Naive thymus-derived CD8-positive, alpha-beta T cell (primary cell): ENCODE data around the gene TOMM20L. TPM values are rescaled to one million over a fixed set of nuclear protein-coding genes. Genes with fewer than 3 reads are reported as not detected.

Source experiments
- ATAC-seq, 2 donors: fragments of 150-1000 bp; cut with Tn5 transposase in 1 of 2; sonication (Bioruptor Pico), chemical (Tn5 transposase) in 1 of 2; 1 replicate in 1 of 2; 2 replicates in 1 of 2; pipeline ENCODE4 v1.10.0; 2021; ENCODE audit warnings: mild to moderate bottlenecking in 2 of 2, moderate library complexity in 2 of 2
- POLR2A ChIA-PET: fragments of 350-600 bp; sonication (Branson Sonifier 250); formaldehyde crosslinking; loops from one replicate; lab custom pipeline; 2021; ENCODE audit warnings: antibody characterized with exemption; lab: Charles Lee
- DNase-seq, 10 donors: peaks; one replicate each; pipeline versions ENCODE4 v3.0.0 to v3.0.0-alpha.2; 2020 to 2022
- H3K27ac Mint-ChIP-seq, 10 donors: one replicate each; pipeline ENCODE4 v1.8.0; 2020 to 2022; ENCODE audit warnings: mild to moderate bottlenecking in 10 of 10, mixed read lengths in 10 of 10, moderate library complexity in 4 of 10, inconsistent platforms in 1 of 10
- H3K27me3 Mint-ChIP-seq, 5 donors: one replicate each; pipeline ENCODE4 v1.8.0; 2021 to 2022; ENCODE audit warnings: mixed read lengths in 5 of 5
- H3K36me3 Mint-ChIP-seq, 3 donors: one replicate each; pipeline ENCODE4 v1.8.0; 2020 to 2022; ENCODE audit warnings: mixed read lengths in 3 of 3, mild to moderate bottlenecking in 2 of 3, inconsistent platforms in 1 of 3
- H3K4me1 Mint-ChIP-seq, 4 donors: one replicate each; pipeline ENCODE4 v1.8.0; 2021 to 2022; ENCODE audit warnings: mixed read lengths in 4 of 4
- H3K4me3 Mint-ChIP-seq, 10 donors: one replicate each; pipeline ENCODE4 v1.8.0; 2020 to 2022; ENCODE audit warnings: mild to moderate bottlenecking in 10 of 10, mixed read lengths in 10 of 10, moderate library complexity in 6 of 10, inconsistent platforms in 1 of 10
- H3K9me3 Mint-ChIP-seq, 9 donors: one replicate each; pipeline ENCODE4 v1.8.0; 2020 to 2022; ENCODE audit warnings: mixed read lengths in 9 of 9, mild to moderate bottlenecking in 3 of 9, inconsistent platforms in 1 of 9, moderate library complexity in 1 of 9
- polyA plus RNA-seq, 3 donors: library from polyadenylated mRNA; unstranded; fragments of 300-500 nt; fragmentation: Illumina TruSeq; gene quantifications; one replicate each; pipeline ENCODE4 v1.2.3, GENCODE V29; 2021
- total RNA-seq, 8 experiments: library from RNA in 2 of 8; stranded (reverse) in 2 of 8; gene quantifications; one replicate each; pipeline ENCODE4 v1.2.3 and lab custom pipeline; 2021 to 2026

TOMM20L gene
- total and polyA plus RNA-seq, 5 experiments from 2014 or later: not detected

DNA sequence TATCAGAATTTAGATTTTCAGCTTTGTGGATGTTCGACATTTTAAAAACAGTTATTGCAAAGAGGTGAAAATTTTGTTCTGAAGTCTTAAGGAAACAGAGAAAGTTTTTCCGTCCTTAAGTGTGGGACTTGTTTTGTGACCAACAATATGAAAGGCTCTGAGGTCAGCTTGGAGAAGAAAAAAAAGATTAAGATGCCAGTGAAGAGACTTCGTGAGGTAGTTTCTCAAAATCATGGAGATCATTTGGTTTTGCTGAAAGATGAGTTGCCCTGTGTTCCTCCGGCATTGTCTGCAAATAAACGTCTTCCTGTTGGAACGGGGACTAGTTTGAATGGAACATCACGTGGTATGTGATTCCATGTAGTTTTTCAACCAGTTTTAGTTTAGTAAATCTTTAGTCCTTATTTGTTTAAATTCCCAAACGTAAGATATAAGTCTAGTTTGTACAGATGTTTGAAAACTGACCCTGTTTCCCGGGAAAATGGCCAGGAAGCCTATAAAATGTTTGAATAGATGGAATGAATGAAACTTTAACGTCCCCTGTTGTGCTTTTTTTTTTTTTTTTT is 32.5 kb downstream of the TOMM20L start:
- peaks cover 0 to 2% (median 0%) of the 10 kb centered on the region in 9 donors for H3K9me3 Mint-ChIP-seq
- peaks cover 10 to 53% (median 43%) of the 10 kb centered on the region in 4 donors for H3K4me1 Mint-ChIP-seq
- peaks cover 0 to 2% (median 0%) of the 10 kb centered on the region in 5 donors for H3K27me3 Mint-ChIP-seq
- H3K36me3 Mint-ChIP-seq: peaks cover 0 to 33% (median 7%) of the 10 kb centered on the region in 3 donors
- H3K27ac Mint-ChIP-seq: peak overlapping the region; percentile 90 to 99 (median 96)
- ATAC-seq (no peak), DNase-seq (peak in 2 of 10 donors; percentile 11)
- POLR2A ChIA-PET: interaction anchor here (0.6 to 2.7 kb wide), 13 partner anchors 16 to 1821 kb away, joined by 3 to 46 read pairs (median 3); partner anchors contain the start of genes ACTR10, AP5M1, ARID4A and DAAM1
- peak overlapping the region; percentile 78 to 96 (median 90) for H3K4me3 Mint-ChIP-seq

GRCh38 chr14:58430156-58430555 is 34.4 kb downstream of the TOMM20L start:
- Mint-ChIP-seq H3K9me3 (peaks cover 0 to 2% (median 0%) of the 10 kb centered on the region in 9 donors), H3K27me3 (peaks cover 0 to 2% (median 0%) of the 10 kb centered on the region in 5 donors), H3K4me1 (peaks cover 6 to 48% (median 40%) of the 10 kb centered on the region in 4 donors), H3K4me3 (peak overlapping the region in 5 of 10 donors; percentile 24 to 92 (median 78)), H3K36me3 (peaks cover 0 to 36% (median 16%) of the 10 kb centered on the region in 3 donors), H3K27ac (peak overlapping the region in 5 of 10 donors; percentile 18 to 63 (median 45))
- ATAC-seq (no peak), DNase-seq (no peak)
- POLR2A ChIA-PET: no interaction called here

GRCh38 chr14:58439476-58439875 is 43.7 kb downstream of the TOMM20L start:
- DNase-seq (no peak), ATAC-seq (no peak)
- POLR2A ChIA-PET: no interaction called here
- Mint-ChIP-seq H3K27me3 (no peaks in the 10 kb centered on the region), H3K27ac (peak overlapping the region in 2 of 10 donors; percentile 4 to 24), H3K9me3 (no peaks in the 10 kb centered on the region), H3K4me1 (peaks cover 4 to 10% (median 8%) of the 10 kb centered on the region in 4 donors), H3K4me3 (no peak overlapping the region), H3K36me3 (peaks cover 0 to 88% (median 8%) of the 10 kb centered on the region in 3 donors)

DNA sequence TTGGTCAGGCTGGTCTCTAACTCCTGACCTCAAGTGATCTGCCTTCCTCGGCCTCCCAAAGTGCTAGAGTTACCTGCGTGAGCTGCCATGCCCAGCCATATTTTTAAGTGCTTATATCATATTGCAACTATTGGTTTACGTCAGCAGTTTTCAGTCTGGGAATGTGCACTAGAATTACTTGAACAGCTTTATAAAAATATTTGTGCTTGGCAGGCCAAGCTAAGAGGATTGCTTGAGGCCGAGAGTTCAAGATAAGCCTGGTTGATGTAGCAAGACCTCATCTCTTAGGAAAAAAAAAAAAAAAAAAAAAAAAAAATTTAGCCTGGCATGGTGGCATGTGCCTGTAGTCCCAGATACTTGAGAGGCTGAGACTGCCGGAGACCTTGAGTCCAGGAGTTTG is 48.9 kb downstream of the TOMM20L start:
- Mint-ChIP-seq H3K27ac (no peak overlapping the region), H3K9me3 (no peaks in the 10 kb centered on the region), H3K27me3 (no peaks in the 10 kb centered on the region), H3K4me3 (no peak overlapping the region), H3K4me1 (no peaks in the 10 kb centered on the region), H3K36me3 (peaks cover 0 to 70% (median 11%) of the 10 kb centered on the region in 3 donors)
- DNase-seq (no peak), ATAC-seq (no peak)
- POLR2A ChIA-PET: no interaction called here

DNA sequence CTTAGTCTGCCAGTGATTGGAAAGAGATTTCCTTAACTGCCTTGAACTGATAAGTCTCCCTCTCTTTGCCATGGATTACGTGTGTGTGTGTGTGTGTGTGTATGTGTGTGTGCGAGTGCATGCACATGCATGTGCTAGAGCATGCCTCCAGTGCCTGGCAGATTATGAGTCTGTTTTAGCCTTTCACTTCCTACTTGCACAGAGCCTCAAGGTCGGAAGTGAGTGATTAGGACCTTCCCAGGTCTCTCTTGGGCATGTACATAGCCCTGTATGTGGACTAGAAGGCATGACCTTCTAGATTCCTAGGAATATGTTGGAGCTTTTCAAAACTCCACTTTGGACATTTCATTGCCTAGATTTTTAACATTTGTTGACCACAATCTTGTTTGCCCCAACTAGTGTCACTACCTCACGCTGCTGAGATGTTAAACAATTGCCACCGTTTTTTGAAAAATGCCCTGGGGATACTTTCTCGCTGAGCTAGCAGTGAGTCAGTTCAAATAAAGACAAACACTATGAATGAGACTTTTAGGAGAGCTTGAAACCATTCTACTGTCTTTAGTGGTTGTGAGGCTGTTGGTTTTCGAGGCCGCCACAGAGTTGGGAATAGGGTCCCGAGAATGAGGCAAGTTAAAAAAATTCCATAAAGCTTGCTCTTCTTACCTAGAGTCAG is 60.0 kb downstream of the TOMM20L start:
- H3K27ac Mint-ChIP-seq: peak overlapping the region in 1 of 10 donors; percentile 5
- DNase-seq: no peak
- peaks cover 21 to 89% (median 43%) of the 10 kb centered on the region in 3 donors for H3K36me3 Mint-ChIP-seq
- ATAC-seq: no peak
- no peaks in the 10 kb centered on the region for H3K27me3 Mint-ChIP-seq
- peaks cover 0 to 3% (median 0%) of the 10 kb centered on the region in 9 donors for H3K9me3 Mint-ChIP-seq
- peaks cover 0 to 6% (median 2%) of the 10 kb centered on the region in 4 donors for H3K4me1 Mint-ChIP-seq
- POLR2A ChIA-PET: no interaction called here
- no peak overlapping the region for H3K4me3 Mint-ChIP-seq

Other genes with a start within 250 kb of the TOMM20L start
- gene ARMH4, start 243.7 kb upstream of the TOMM20L start, total RNA-seq: not detected
- not detected for gene ARMH4, start 243.7 kb upstream of the TOMM20L start, polyA plus RNA-seq
- 10 to 100 TPM; 54.9 to 69.5 TPM for gene ACTR10, start 195.8 kb upstream of the TOMM20L start, total RNA-seq
- gene ACTR10, start 195.8 kb upstream of the TOMM20L start, polyA plus RNA-seq: 10 to 100 TPM; 80.3 to 87.2 (median 84.7) TPM
- gene PSMA3, start 151.1 kb upstream of the TOMM20L start, total RNA-seq: 100 to 1,000 TPM; 136 to 140 TPM
- 100 to 1,000 TPM; 135 to 144 (median 142) TPM for gene PSMA3, start 151.1 kb upstream of the TOMM20L start, polyA plus RNA-seq
- gene ARID4A, start 97.4 kb upstream of the TOMM20L start, total RNA-seq: 10 to 100 TPM; 68.5 to 70.0 TPM
- gene ARID4A, start 97.4 kb upstream of the TOMM20L start, polyA plus RNA-seq: 10 to 100 TPM; 19.4 to 26.2 (median 25.8) TPM
- gene TIMM9, start 31.6 kb downstream of the TOMM20L start, total RNA-seq: 10 to 100 TPM; 38.0 to 38.6 TPM
- 10 to 100 TPM; 59.6 to 72.2 (median 71.0) TPM for gene TIMM9, start 31.6 kb downstream of the TOMM20L start, polyA plus RNA-seq
- 10 to 100 TPM; 45.3 to 45.4 TPM for gene KIAA0586, start 31.8 kb downstream of the TOMM20L start, total RNA-seq
- 10 to 100 TPM; 19.1 to 30.5 (median 29.6) TPM for gene KIAA0586, start 31.8 kb downstream of the TOMM20L start, polyA plus RNA-seq
- 1 to 10 TPM in 1 of 2 experiments, under 1 TPM in 1; 0.82 to 1.4 TPM for gene DACT1, start 242.0 kb downstream of the TOMM20L start, total RNA-seq
- 1 to 10 TPM in 2 of 3 donors, under 1 TPM in 1; 0.75 to 2.6 (median 1.3) TPM for gene DACT1, start 242.0 kb downstream of the TOMM20L start, polyA plus RNA-seq